Measurements from ENCODE around the gene DHRS12.
"Not testable (repeated sequence)": the region's sequence is repeated elsewhere in the genome, so short reads cannot be mapped to it uniquely, and the experiment has no call there.

The DHRS12 gene

DNA sequence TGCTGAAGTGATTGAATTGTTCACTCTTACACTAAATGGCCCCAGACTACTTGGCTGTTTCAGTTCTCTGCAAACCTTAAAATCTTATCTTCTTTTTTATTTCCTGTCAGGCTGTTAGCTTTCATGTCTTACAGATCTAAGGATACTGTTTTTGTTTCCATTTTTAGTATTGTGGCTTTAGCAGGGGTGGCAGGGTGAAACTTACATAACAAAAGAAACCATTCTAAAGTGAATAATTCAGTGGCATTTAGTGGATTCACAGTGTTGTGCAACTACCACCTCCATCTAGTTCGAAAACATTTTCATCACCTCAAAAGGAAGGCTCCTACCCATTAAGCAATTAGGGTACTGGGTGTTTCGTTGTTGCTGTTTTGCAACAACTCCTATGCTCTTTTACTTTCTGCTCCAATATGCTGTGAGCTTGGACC, 21.2 kb upstream of the DHRS12 start:
- H3K27me3 Mint-ChIP-seq (ENCODE audit: low read depth): peaks cover 20% of the 10 kb centered on the region

DNA sequence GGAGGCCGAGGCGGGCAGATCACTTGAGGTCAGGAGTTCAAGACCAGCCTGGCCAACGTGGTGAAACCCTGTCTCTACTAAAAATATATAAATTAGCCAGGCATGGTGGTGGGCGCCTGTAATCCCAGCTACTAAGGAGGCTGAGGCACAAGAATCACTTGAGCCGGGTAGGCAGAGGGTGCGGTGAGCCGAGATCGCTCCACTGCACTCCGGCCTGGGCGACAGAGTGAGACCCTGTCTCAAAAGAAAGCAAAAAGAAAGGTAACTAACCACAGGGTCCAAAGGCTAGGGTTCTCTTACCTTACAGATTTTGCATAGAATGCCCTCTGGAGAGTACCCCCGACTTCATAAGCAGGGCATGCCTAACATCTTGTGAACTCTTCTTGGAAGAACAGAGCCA, 20.7 kb upstream of the DHRS12 start:
- not testable (repeated sequence) for H3K27ac Mint-ChIP-seq; H3K4me3 Mint-ChIP-seq; H3K9me3 Mint-ChIP-seq; H3K36me3 Mint-ChIP-seq (ENCODE audit: low read depth)
- peaks cover 17% of the 10 kb centered on the region for H3K27me3 Mint-ChIP-seq (ENCODE audit: low read depth)
- peaks cover 20% of the 10 kb centered on the region for H3K4me1 Mint-ChIP-seq

More for the DNA sequence above, 21.2 kb upstream of the DHRS12 start:
- Mint-ChIP-seq H3K36me3 (ENCODE audit: low read depth) (no peaks in the 10 kb centered on the region), H3K4me1 (peaks cover 20% of the 10 kb centered on the region), H3K27ac (no peak overlapping the region), H3K9me3 (no peaks in the 10 kb centered on the region), H3K4me3 (no peak overlapping the region)
- TF ChIP-seq, protein P1, sequence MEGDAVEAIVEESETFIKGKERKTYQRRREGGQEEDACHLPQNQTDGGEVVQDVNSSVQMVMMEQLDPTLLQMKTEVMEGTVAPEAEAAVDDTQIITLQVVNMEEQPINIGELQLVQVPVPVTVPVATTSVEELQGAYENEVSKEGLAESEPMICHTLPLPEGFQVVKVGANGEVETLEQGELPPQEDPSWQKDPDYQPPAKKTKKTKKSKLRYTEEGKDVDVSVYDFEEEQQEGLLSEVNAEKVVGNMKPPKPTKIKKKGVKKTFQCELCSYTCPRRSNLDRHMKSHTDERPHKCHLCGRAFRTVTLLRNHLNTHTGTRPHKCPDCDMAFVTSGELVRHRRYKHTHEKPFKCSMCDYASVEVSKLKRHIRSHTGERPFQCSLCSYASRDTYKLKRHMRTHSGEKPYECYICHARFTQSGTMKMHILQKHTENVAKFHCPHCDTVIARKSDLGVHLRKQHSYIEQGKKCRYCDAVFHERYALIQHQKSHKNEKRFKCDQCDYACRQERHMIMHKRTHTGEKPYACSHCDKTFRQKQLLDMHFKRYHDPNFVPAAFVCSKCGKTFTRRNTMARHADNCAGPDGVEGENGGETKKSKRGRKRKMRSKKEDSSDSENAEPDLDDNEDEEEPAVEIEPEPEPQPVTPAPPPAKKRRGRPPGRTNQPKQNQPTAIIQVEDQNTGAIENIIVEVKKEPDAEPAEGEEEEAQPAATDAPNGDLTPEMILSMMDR (IDR thresholded peaks at IDR 0.05; ENCODE audit: unreplicated experiment in 3 of 3): no peak

DNA sequence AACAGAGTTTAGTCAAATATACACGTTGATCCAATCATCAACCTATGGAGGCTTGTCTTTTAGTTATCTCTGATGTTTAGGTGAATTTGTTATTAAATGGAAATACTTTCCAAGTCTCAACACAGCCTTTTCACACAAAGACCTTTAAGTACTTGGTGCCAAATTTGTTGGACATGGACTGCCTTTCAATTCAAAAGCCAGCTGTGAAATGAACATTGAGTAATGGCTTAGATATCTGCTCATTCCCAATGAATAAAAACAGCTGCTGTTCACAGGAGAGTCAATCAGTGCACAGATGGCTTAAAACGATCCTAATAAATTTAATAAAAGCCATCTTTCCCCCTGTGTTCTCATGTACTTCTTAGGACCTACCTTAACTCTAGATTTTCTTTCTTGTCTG, 19.9 kb upstream of the DHRS12 start:
- peaks cover 20% of the 10 kb centered on the region for H3K4me1 Mint-ChIP-seq
- H3K27me3 Mint-ChIP-seq (ENCODE audit: low read depth): peaks cover 16% of the 10 kb centered on the region
- H3K36me3 Mint-ChIP-seq (ENCODE audit: low read depth): no peaks in the 10 kb centered on the region
- TF ChIP-seq, protein P1 (IDR thresholded peaks at IDR 0.05; ENCODE audit: unreplicated experiment in 3 of 3): no peak
- no peaks in the 10 kb centered on the region for H3K9me3 Mint-ChIP-seq
- no peak overlapping the region for H3K27ac Mint-ChIP-seq
- H3K4me3 Mint-ChIP-seq: no peak overlapping the region

DNA sequence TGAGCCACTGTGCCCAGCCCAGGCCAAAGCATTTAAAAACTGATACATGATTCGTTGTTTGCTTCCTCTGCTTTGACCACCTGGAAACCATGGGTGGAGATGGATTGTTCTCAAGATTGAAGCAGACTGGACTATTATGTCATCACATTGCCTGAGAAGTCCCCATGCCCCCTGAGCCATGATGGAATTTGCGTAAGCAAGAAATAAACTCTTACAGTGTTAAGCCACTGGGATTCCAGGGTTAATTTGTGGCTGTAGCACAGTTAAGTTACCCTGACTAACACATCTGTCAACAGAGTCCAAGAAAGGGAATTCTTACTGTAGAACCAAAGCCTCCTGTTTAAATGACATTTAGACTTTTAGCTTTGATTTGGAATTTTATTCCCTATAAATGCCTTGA, 19.4 kb upstream of the DHRS12 start:
- H3K4me1 Mint-ChIP-seq: peaks cover 20% of the 10 kb centered on the region
- H3K36me3 Mint-ChIP-seq (ENCODE audit: low read depth): no peaks in the 10 kb centered on the region
- H3K27me3 Mint-ChIP-seq (ENCODE audit: low read depth): peaks cover 16% of the 10 kb centered on the region
- H3K4me3 Mint-ChIP-seq: no peak overlapping the region
- H3K9me3 Mint-ChIP-seq: no peaks in the 10 kb centered on the region
- TF ChIP-seq, protein P1 (IDR thresholded peaks at IDR 0.05; ENCODE audit: unreplicated experiment in 3 of 3): no peak
- H3K27ac Mint-ChIP-seq: no peak overlapping the region

DNA sequence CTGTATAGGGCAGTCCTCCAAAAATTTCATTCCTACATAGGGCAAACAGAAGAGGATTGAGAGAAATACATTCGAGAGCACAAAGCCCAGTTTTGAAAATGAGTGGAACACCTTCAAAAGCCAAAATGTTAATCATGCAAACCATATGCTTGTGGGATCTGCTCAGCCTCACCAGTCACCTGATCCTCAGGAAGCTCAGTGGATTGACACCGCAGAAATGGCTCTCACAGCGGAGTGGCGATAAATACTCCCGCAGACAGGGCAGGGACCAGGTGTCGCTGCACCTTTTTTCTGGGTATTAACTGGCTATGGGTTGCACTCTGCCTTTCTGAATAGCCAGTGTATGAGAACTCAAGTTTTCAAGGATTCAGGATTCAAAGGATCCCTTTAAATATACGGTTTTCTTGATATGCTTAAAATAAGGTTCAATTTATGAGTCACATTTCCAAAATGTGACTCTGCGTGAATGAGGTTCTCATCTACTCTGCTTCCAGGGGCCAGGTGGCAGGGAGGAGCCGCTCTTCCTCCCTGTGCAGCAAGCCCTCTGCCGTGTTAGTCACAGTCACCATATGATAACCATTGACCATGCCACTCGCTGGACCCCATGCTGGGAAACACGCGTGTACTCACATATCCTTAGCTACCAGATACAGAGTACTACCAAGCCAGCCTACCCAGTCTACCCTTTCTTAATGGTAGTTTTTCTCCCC, 18.3 kb upstream of the DHRS12 start:
- no peak overlapping the region for H3K4me3 Mint-ChIP-seq
- H3K27ac Mint-ChIP-seq: no peak overlapping the region
- TF ChIP-seq, protein P1 (IDR thresholded peaks at IDR 0.05; ENCODE audit: unreplicated experiment in 3 of 3): no peak
- no peaks in the 10 kb centered on the region for H3K9me3 Mint-ChIP-seq
- peaks cover 15% of the 10 kb centered on the region for H3K27me3 Mint-ChIP-seq (ENCODE audit: low read depth)
- H3K4me1 Mint-ChIP-seq: peaks cover 20% of the 10 kb centered on the region
- H3K36me3 Mint-ChIP-seq (ENCODE audit: low read depth): no peaks in the 10 kb centered on the region

DNA sequence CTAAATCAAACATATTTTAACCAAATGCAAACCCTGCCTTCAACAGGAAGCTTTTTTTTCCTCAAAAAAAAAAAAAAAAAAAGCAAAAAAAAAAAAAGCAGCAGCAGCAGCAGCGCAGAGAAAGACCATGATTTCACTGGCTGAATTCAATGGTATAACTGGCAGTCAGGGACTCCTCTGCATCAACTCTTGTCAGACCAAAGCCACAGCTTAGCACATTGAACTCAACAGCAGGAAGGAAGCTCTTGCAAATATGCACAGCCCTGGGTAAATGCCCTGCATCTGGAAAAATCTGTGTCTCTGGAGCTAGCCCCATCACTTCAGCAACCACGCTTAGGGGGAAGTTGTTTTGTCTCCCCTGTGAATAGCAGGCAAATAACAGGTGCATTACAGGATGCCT, 17.6 kb upstream of the DHRS12 start:
- Mint-ChIP-seq H3K4me3 (no peak overlapping the region), H3K9me3 (no peaks in the 10 kb centered on the region), H3K27me3 (ENCODE audit: low read depth) (peaks cover 16% of the 10 kb centered on the region), H3K4me1 (peaks cover 14% of the 10 kb centered on the region), H3K36me3 (ENCODE audit: low read depth) (no peaks in the 10 kb centered on the region), H3K27ac (no peak overlapping the region)
- TF ChIP-seq, protein P1 (IDR thresholded peaks at IDR 0.05; ENCODE audit: unreplicated experiment in 3 of 3): no peak
